Parathyroid adenoma (tissue), 2 donors: ENCODE results near the gene FNBP1.

Experiments
- H2AFZ ChIP-seq: fragments of 300-600 bp; sonication (generic); one replicate; pipeline ENCODE4 v1.7.0; 2017; ENCODE audit warnings: antibody characterized with exemption, mild to moderate bottlenecking
- H3K27ac ChIP-seq: fragments of 300-600 bp; sonication (generic); one replicate; pipeline ENCODE4 v1.7.0; 2017
- H3K27me3 ChIP-seq: fragments of 300-600 bp; sonication (generic); one replicate; pipeline ENCODE4 v1.7.0; 2017; ENCODE audit warnings: low read length; ENCODE audit not compliant: control insufficient read depth, insufficient read depth
- H3K36me3 ChIP-seq: fragments of 300-600 bp; sonication (generic); one replicate; pipeline ENCODE4 v1.7.0; 2017; ENCODE audit warnings: low read length; ENCODE audit not compliant: control insufficient read depth, insufficient read depth
- H3K4me1 ChIP-seq: fragments of 300-600 bp; sonication (generic); one replicate; pipeline ENCODE4 v1.7.0; 2017; ENCODE audit warnings: control low read depth
- H3K4me2 ChIP-seq: fragments of 300-600 bp; sonication (generic); one replicate; pipeline ENCODE4 v1.7.0; 2017; ENCODE audit warnings: low read length
- H3K4me3 ChIP-seq: fragments of 300-600 bp; sonication (generic); one replicate; pipeline ENCODE4 v1.7.0; 2017; ENCODE audit warnings: low read depth, low read length
- H3K79me2 ChIP-seq: fragments of 300-600 bp; sonication (generic); one replicate; pipeline ENCODE4 v1.7.0; 2017; ENCODE audit warnings: control low read depth
- H3K9ac ChIP-seq: fragments of 300-600 bp; sonication (generic); one replicate; pipeline ENCODE4 v1.7.0; 2017; ENCODE audit warnings: mild to moderate bottlenecking
- H3K9me3 ChIP-seq: fragments of 300-600 bp; sonication (generic); one replicate; pipeline ENCODE4 v1.7.0; 2017; ENCODE audit warnings: low read length; ENCODE audit not compliant: control insufficient read depth
- TF ChIP-seq, protein P1 (sequence below): fragments of 300-600 bp; sonication (generic); IDR thresholded peaks from one replicate; pipeline ENCODE4 v1.7.0; 2017; ENCODE audit warnings: antibody characterized with exemption, mild to moderate bottlenecking
- donor health status: primary hyperparathyroidism.

The FNBP1 gene

GRCh38 chr9:129878291-129878690 is 164.7 kb downstream of the FNBP1 start:
- Histone ChIP-seq H3K27me3 (no peaks in the 10 kb centered on the region), H3K79me2 (no peaks in the 10 kb centered on the region), H3K27ac (no peak overlapping the region), H2AFZ (no peak overlapping the region), H3K4me3 (no peak overlapping the region), H3K4me2 (no peak overlapping the region), H3K9me3 (no peaks in the 10 kb centered on the region), H3K4me1 (no peaks in the 10 kb centered on the region), H3K36me3 (no peaks in the 10 kb centered on the region), H3K9ac (no peak overlapping the region)
- TF ChIP-seq, protein P1, sequence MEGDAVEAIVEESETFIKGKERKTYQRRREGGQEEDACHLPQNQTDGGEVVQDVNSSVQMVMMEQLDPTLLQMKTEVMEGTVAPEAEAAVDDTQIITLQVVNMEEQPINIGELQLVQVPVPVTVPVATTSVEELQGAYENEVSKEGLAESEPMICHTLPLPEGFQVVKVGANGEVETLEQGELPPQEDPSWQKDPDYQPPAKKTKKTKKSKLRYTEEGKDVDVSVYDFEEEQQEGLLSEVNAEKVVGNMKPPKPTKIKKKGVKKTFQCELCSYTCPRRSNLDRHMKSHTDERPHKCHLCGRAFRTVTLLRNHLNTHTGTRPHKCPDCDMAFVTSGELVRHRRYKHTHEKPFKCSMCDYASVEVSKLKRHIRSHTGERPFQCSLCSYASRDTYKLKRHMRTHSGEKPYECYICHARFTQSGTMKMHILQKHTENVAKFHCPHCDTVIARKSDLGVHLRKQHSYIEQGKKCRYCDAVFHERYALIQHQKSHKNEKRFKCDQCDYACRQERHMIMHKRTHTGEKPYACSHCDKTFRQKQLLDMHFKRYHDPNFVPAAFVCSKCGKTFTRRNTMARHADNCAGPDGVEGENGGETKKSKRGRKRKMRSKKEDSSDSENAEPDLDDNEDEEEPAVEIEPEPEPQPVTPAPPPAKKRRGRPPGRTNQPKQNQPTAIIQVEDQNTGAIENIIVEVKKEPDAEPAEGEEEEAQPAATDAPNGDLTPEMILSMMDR = no peak

DNA sequence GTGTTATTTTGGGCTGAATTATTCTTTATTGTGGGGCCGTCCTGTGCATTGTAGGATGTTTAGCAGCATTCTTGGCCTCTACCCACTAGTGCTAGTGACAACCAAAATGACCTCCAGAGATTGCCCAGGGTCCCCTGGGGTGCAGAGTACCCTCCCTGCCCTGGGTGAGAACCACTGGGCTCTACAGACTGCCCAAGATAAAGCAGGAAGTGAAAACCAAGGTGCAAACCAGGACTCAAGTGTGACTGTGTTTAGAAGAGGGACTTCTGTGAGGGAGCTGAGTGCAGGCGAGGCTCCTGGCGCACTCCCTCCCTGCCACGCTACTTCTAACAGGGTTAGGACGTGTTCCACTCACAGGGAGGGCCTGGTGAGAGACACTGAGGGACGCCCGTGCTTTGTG is 166.2 kb downstream of the FNBP1 start:
- Histone ChIP-seq H3K36me3 (no peaks in the 10 kb centered on the region), H3K9me3 (no peaks in the 10 kb centered on the region), H3K4me3 (no peak overlapping the region), H3K4me1 (no peaks in the 10 kb centered on the region), H3K79me2 (no peaks in the 10 kb centered on the region), H3K27me3 (no peaks in the 10 kb centered on the region), H3K9ac (no peak overlapping the region), H3K27ac (no peak overlapping the region), H3K4me2 (no peak overlapping the region), H2AFZ (no peak overlapping the region)
- TF ChIP-seq, protein P1 = no peak

DNA sequence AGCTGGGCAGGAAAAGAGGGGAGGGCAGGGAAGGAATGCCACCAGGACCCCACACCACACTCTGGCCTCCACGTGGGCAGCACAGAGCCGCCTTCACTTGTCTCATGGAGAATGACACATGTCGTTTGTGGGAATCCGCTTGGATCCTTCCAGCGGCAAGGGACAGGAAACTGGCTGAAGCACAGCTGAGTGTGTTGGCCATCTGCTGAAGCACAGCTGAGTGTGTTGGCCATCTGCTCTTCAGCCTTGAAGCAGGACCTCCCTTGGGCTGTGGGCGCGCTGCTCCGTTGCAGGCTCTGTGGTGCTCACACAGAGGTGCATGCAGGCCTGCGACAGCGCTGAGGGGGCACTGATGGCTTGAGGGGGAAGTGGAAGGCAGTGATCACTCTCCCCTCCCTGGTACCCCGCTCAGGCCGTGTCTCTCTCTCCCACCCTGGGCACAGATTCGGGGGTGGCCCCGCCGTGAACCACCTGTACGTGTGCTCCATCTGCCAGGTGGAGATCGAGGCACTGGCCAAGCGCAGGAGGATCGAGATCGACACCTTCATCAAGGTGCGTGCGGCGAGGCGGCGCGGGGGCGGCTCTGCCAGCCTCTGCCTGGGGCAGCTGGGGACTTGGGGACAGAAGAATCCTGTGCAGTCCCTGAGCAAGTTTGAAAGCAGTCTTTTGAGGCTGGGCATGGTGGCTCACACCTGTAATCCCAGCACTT is 167.1 kb downstream of the FNBP1 start:
- Histone ChIP-seq H3K79me2 (no peaks in the 10 kb centered on the region), H2AFZ (no peak overlapping the region), H3K4me3 (no peak overlapping the region), H3K4me2 (no peak overlapping the region), H3K9me3 (no peaks in the 10 kb centered on the region), H3K27me3 (no peaks in the 10 kb centered on the region), H3K4me1 (no peaks in the 10 kb centered on the region), H3K9ac (no peak overlapping the region), H3K27ac (no peak overlapping the region), H3K36me3 (no peaks in the 10 kb centered on the region)
- TF ChIP-seq, protein P1 = no peak

- H3K9me3 ChIP-seq = no peaks in the 10 kb centered on the region
- no peak overlapping the region for H3K27ac ChIP-seq
- no peaks in the 10 kb centered on the region for H3K36me3 ChIP-seq
- H2AFZ ChIP-seq = no peak overlapping the region
- H3K4me2 ChIP-seq = no peak overlapping the region
- no peaks in the 10 kb centered on the region for H3K27me3 ChIP-seq
- H3K4me3 ChIP-seq = no peak overlapping the region
- no peak overlapping the region for H3K9ac ChIP-seq
- no peaks in the 10 kb centered on the region for H3K79me2 ChIP-seq
- TF ChIP-seq, protein P1 = no peak
- H3K4me1 ChIP-seq = no peaks in the 10 kb centered on the region
These were observed 167.8 kb downstream of the FNBP1 start for GRCh38 chr9:129875181-129875611.
